Measurements from ENCODE around the gene TRIO. TPM values are rescaled to one million over a fixed set of nuclear protein-coding genes. Genes with fewer than 3 reads are reported as not detected.

TRIO gene
- total RNA-seq, 2 experiments from 2014 or later = 4.1 to 6.5 TPM

- CTCF ChIA-PET = no interaction called here
- ATAC-seq (ENCODE audit: poor library complexity) = no peak
These were observed 1.4 kb upstream of the TRIO start for GRCh38 chr5:14141764-14142163.

GRCh38 chr5:14142202-14142826, 828 bp upstream of the TRIO start:
- Mint-ChIP-seq H3K36me3 (ENCODE audit: low read depth) (peaks cover 6% of the 10 kb centered on the region), H3K9me3 (no peaks in the 10 kb centered on the region), H3K4me1 (ENCODE audit: low read depth) (peaks cover 14% of the 10 kb centered on the region), H3K4me3 (peak overlapping the region; percentile 89), H3K27ac (peak overlapping the region; percentile 47), H3K27me3 (peaks cover 50% of the 10 kb centered on the region)
- TF ChIP-seq CTCF (IDR thresholded peaks at IDR 0.05) = no peak
- Histone ChIP-seq H3K27me3 (ENCODE audit: control insufficient read depth in 1 of 2, insufficient read depth in 2 of 2, low read length in 2 of 2) (peaks cover 25 to 32% of the 10 kb centered on the region in 2 experiments), H3K27ac (ENCODE audit: low read depth in 1 of 2, low read length in 2 of 2) (no peak overlapping the region), H3K9me3 (ENCODE audit: control insufficient read depth in 1 of 2, insufficient read depth in 1 of 2, low read length in 2 of 2) (peaks cover 0 to 5% of the 10 kb centered on the region in 2 experiments), H3K36me3 (ENCODE audit: insufficient read depth, low read length) (no peaks in the 10 kb centered on the region), H3K4me1 (ENCODE audit: insufficient read depth, low read length) (peaks cover 19% of the 10 kb centered on the region), H3K4me3 (ENCODE audit: low read length) (peak overlapping the region; percentile 60)
- ATAC-seq (ENCODE audit: poor library complexity) (no peak), DNase-seq (no peak)
- intact Hi-C loops (cut with DNase I, micrococcal nuclease) = loop anchor here in 1 of 2 experiments (5.0 to 10.0 kb wide), 5 partner anchors 122 to 850 kb away; partner anchors contain the start of genes OTULIN and OTULINL
- ChIA-PET CTCF (interaction anchor here (0.6 kb wide), 1 partner anchor 26 kb away, joined by 3 read pairs; no protein-coding TSS in a partner anchor), POLR2A (no interaction called here)

More at GRCh38 chr5:14141764-14142163, 1.4 kb upstream of the TRIO start:
- no peak for TF ChIP-seq CTCF (IDR thresholded peaks at IDR 0.05)
- peak overlapping the region; percentile 89 for H3K4me3 Mint-ChIP-seq
- Histone ChIP-seq H3K4me3 (ENCODE audit: low read length) (no peak overlapping the region), H3K4me1 (ENCODE audit: insufficient read depth, low read length) (peaks cover 19% of the 10 kb centered on the region), H3K27me3 (ENCODE audit: control insufficient read depth in 1 of 2, insufficient read depth in 2 of 2, low read length in 2 of 2) (peaks cover 25 to 35% of the 10 kb centered on the region in 2 experiments), H3K36me3 (ENCODE audit: insufficient read depth, low read length) (no peaks in the 10 kb centered on the region), H3K9me3 (ENCODE audit: control insufficient read depth in 1 of 2, insufficient read depth in 1 of 2, low read length in 2 of 2) (peaks cover 0 to 5% of the 10 kb centered on the region in 2 experiments), H3K27ac (ENCODE audit: low read depth in 1 of 2, low read length in 2 of 2) (no peak overlapping the region)
- intact Hi-C loops (cut with DNase I, micrococcal nuclease) = loop anchor here in 1 of 2 experiments (5.0 to 10.0 kb wide), 5 partner anchors 123 to 851 kb away; partner anchors contain the start of genes OTULIN and OTULINL
- peaks cover 54% of the 10 kb centered on the region for H3K27me3 Mint-ChIP-seq
- H3K4me1 Mint-ChIP-seq (ENCODE audit: low read depth) = peaks cover 14% of the 10 kb centered on the region
- POLR2A ChIA-PET = no interaction called here
- DNase-seq = no peak
- no peaks in the 10 kb centered on the region for H3K9me3 Mint-ChIP-seq
- peaks cover 6% of the 10 kb centered on the region for H3K36me3 Mint-ChIP-seq (ENCODE audit: low read depth)
- peak overlapping the region; percentile 47 for H3K27ac Mint-ChIP-seq

- peaks cover 26 to 30% of the 10 kb centered on the region in 2 experiments for H3K27me3 ChIP-seq (ENCODE audit: control insufficient read depth in 1 of 2, insufficient read depth in 2 of 2, low read length in 2 of 2)
- H3K27ac ChIP-seq (ENCODE audit: low read depth in 1 of 2, low read length in 2 of 2) = no peak overlapping the region
- ChIA-PET POLR2A (no interaction called here), CTCF (no interaction called here)
- no peaks in the 10 kb centered on the region for H3K36me3 ChIP-seq (ENCODE audit: insufficient read depth, low read length)
- no peak for TF ChIP-seq CTCF (IDR thresholded peaks at IDR 0.05)
- Mint-ChIP-seq H3K9me3 (no peaks in the 10 kb centered on the region), H3K4me1 (ENCODE audit: low read depth) (peaks cover 14% of the 10 kb centered on the region), H3K36me3 (ENCODE audit: low read depth) (peaks cover 6% of the 10 kb centered on the region), H3K27me3 (peaks cover 45% of the 10 kb centered on the region), H3K27ac (no peak overlapping the region), H3K4me3 (no peak overlapping the region)
- intact Hi-C loops (cut with DNase I, micrococcal nuclease) = loop anchor here in 1 of 2 experiments (5.0 to 10.0 kb wide), 5 partner anchors 121 to 849 kb away; partner anchors contain the start of genes OTULIN and OTULINL
- peaks cover 19% of the 10 kb centered on the region for H3K4me1 ChIP-seq (ENCODE audit: insufficient read depth, low read length)
- peaks cover 0 to 5% of the 10 kb centered on the region in 2 experiments for H3K9me3 ChIP-seq (ENCODE audit: control insufficient read depth in 1 of 2, insufficient read depth in 1 of 2, low read length in 2 of 2)
- ATAC-seq (ENCODE audit: poor library complexity) (no peak), DNase-seq (no peak)
- H3K4me3 ChIP-seq (ENCODE audit: low read length) = no peak overlapping the region
These were observed 351 bp downstream of the TRIO start for GRCh38 chr5:14143546-14143840.
